NB4 (cell line): ENCODE data around the gene SLC9B1.
"Not testable (repeated sequence)": the region's sequence is repeated elsewhere in the genome, so short reads cannot be mapped to it uniquely, and the experiment has no call there.

Source experiments
- CTCF ChIP-seq: IDR thresholded peaks from one replicate; pipeline ENCODE4 v1.5.1; 2012; ENCODE audit warnings: low read depth, low read length
- MAX ChIP-seq: IDR thresholded peaks from 2 replicates; pipeline ENCODE4 v1.6.1; 2011; ENCODE audit warnings: low read depth, low read length
- MYC ChIP-seq: IDR thresholded peaks from 2 replicates; pipeline ENCODE4 v1.6.1; 2011; ENCODE audit warnings: low read depth, low read length
- POLR2A ChIP-seq: IDR thresholded peaks from 2 replicates; pipeline ENCODE4 v1.6.1; 2011; ENCODE audit warnings: mild to moderate bottlenecking; ENCODE audit not compliant: insufficient read length; ENCODE audit errors: extremely low read depth

GRCh38 chr4:102961813-102962212 lies 57.7 kb downstream of the SLC9B1 start:
- TF ChIP-seq CTCF, MYC, MAX, POLR2A: not testable (repeated sequence)
